Stimulated activated CD4-positive, alpha-beta T cell treated with anti-CD3 and anti-CD28 coated beads, TNF-alpha, amount 100 ng/mL, for 1 hour (primary cell): Measurements from ENCODE around the gene GOSR2.
"Not testable (repeated sequence)": the region's sequence is repeated elsewhere in the genome, so short reads cannot be mapped to it uniquely, and the experiment has no call there.

Source experiments
- DNase-seq, 3 donors: peaks; one replicate each; pipeline ENCODE4 v3.0.0-alpha.2; 2020; ENCODE audit warnings: low read depth in 3 of 3, low spot score in 1 of 3

The GOSR2 gene

GRCh38 chr17:46984892-46985291 is 61.9 kb downstream of the GOSR2 start:
- DNase-seq, result no peak

DNA sequence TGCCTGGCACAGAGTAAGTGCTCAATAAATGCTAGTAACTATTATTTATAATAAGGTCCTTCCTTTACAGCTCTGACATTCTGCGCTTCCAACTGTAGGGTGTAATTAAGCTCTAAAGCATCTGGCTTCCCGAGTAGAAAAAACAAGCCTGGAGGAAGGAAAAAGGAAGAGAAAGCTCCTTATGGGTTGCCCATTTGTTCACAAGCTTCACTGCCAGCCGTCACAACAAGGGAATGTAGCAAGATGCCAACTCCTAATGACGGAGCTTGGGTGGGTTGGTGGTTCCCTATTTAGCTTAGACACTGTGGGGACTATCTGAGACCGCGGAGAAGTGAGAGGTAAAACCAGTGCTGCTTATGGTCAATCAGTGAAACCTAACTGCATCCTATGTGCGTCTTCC is 63.4 kb downstream of the GOSR2 start:
- DNase-seq, result no peak

DNA sequence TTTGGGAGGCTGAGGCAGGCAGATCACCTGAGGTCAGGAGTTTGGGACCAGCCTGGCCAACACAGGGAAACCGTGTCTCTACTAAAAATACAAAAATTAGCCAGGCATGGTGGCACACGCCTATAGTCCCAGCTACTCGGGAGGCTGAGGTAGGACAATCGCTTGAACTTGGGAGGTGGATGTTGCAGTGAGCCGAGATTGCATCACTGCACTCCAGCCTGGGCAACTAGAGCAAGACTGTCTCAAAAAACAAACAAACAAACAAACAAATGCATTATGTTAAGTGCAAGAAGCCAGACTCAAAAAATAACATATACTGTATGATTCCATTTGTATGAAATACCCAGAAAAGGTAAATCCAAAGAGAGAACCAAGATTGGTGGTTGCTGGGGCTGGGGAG is 65.0 kb downstream of the GOSR2 start:
- not testable (repeated sequence) for DNase-seq

DNA sequence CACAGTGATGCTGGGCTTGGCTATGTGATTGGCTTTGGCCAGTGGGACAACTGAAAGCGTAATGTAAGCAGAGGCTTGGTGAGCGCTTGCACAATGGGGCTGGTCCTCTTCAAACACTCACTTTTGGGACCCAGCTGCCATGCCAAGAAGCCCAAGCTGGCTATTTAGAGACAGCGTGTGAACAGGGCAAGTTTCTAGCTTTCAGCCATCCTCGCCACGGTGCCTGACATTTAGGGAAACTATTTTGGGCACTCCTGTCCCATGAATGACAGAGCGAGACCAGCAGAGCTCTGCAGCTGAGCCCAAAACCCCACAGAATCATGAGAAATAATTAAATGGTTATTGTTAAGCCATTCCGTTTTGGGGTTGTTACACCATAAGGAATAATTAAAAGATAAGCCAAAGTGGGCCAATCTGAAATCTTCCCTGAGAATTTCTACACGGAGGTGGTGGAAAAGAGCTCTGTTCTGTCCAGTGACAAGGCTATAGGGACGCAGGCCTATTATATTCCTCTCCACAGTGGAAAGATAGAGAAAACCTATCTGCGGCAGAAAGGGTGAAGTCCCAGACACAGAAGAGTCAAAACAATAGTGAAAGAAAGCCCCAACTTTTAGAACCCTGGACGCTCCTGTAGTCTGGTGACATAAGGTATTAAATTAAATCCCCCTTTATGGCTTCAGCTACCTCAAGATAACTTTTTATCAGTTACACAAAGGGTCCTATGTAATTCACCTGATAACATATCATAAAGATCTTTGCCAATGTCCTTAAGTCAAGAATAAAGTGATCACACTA is 66.9 kb downstream of the GOSR2 start:
- DNase-seq, result no peak

- DNase-seq, result no peak
Observed at GRCh38 chr17:46991617-46992016, 68.7 kb downstream of the GOSR2 start.
